BJ (cell line): Measurements from ENCODE around the gene DACH1. TPM values are rescaled to one million over a fixed set of nuclear protein-coding genes. Genes with fewer than 3 reads are reported as not detected.

Source experiments
- CTCF ChIA-PET: fragments of 350-600 bp; formaldehyde crosslinking; extraction: SDS; loops from one replicate; lab custom pipeline; 2021; ENCODE audit warnings: antibody characterized with exemption, inconsistent platforms; lab: Yijun Ruan, JAX
- POLR2A ChIA-PET: fragments of 300-600 bp; sonication (Branson Sonifier 250); formaldehyde crosslinking; extraction: SDS; loops from one replicate; lab custom pipeline; 2021; ENCODE audit warnings: antibody characterized with exemption; lab: Charles Lee
- DNase-seq: peaks from one replicate; pipeline ENCODE4 v3.0.0-alpha.2; 2011; ENCODE audit warnings: low read depth
- H3K27me3 ChIP-seq: 2 replicates; pipeline ENCODE4 v1.6.0; 2011; ENCODE audit warnings: low read length; ENCODE audit not compliant: control insufficient read depth, insufficient read depth
- H3K36me3 ChIP-seq: 2 replicates; pipeline ENCODE4 v1.5.1; 2011; ENCODE audit warnings: low read length; ENCODE audit not compliant: control insufficient read depth, insufficient read depth
- H3K4me3 ChIP-seq: 2 replicates; pipeline ENCODE4 v1.5.1; 2011; ENCODE audit warnings: low read depth, mild to moderate bottlenecking, control low read depth, low read length
- CTCF ChIP-seq: IDR thresholded peaks from 2 replicates; pipeline ENCODE4 v1.5.1; 2011; ENCODE audit warnings: low read depth, mild to moderate bottlenecking, control low read depth, inconsistent platforms, low read length, moderate library complexity; ENCODE audit not compliant: insufficient read depth
- polyA plus RNA-seq: library from polyadenylated mRNA; depleted of rRNA; stranded (reverse); fragments of >200 nt; gene quantifications from 2 replicates; pipeline ENCODE4 v1.2.3, GENCODE V29; 2011

Gene DACH1
- polyA plus RNA-seq, 1 experiment = 0.01 TPM

GRCh38 chr13:71798707-71799106 lies 68.3 kb downstream of the DACH1 start:
- Histone ChIP-seq H3K4me3 (no peak overlapping the region), H3K36me3 (no peaks in the 10 kb centered on the region), H3K27me3 (no peaks in the 10 kb centered on the region)
- no peak for DNase-seq
- CTCF ChIA-PET = no interaction called here
- TF ChIP-seq CTCF = no peak
- POLR2A ChIA-PET = no interaction called here

- POLR2A ChIA-PET = no interaction called here
- no peaks in the 10 kb centered on the region for H3K27me3 ChIP-seq
- TF ChIP-seq CTCF = no peak
- DNase-seq = no peak
- no peaks in the 10 kb centered on the region for H3K36me3 ChIP-seq
- CTCF ChIA-PET = no interaction called here
- no peak overlapping the region for H3K4me3 ChIP-seq
Observed at GRCh38 chr13:71797517-71797916, 69.5 kb downstream of the DACH1 start.

DNA sequence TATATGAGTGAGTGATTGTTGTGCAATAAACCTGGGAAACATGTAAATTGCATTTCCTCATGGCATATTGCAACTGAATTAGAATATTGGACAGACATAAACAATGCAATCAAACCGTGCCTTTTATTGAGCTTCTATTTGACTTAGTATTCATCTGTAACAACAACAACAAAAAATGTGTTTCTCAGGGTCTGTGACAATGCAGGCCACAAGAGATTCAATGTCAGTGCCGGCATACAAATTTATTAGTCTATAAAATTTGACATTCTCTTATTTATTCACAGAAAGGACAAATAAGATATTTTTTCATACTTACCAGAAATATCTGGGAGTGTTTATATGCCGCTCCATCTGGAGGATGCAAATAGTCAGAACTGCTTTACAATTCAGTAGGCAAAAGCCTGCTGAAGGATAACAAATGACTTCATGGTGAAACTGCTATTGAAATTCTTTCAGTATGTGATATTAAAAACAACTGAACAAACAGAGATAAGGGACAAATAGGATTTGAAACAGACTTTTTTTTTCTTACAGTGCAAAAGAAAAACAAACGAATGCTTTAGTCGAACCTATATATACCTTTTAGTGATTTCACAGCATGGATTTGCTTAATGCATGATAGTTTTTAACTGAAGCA lies 77.2 kb downstream of the DACH1 start:
- POLR2A ChIA-PET = no interaction called here
- Histone ChIP-seq H3K27me3 (no peaks in the 10 kb centered on the region), H3K36me3 (no peaks in the 10 kb centered on the region), H3K4me3 (no peak overlapping the region)
- no peak for DNase-seq
- CTCF ChIA-PET = no interaction called here
- no peak for TF ChIP-seq CTCF

- POLR2A ChIA-PET = no interaction called here
- CTCF ChIA-PET = no interaction called here
- Histone ChIP-seq H3K36me3 (no peaks in the 10 kb centered on the region), H3K4me3 (no peak overlapping the region), H3K27me3 (no peaks in the 10 kb centered on the region)
- no peak for DNase-seq
- TF ChIP-seq CTCF = no peak
Observed at GRCh38 chr13:71789037-71789436, 78.0 kb downstream of the DACH1 start.

GRCh38 chr13:71787414-71787813 lies 79.6 kb downstream of the DACH1 start:
- ChIA-PET CTCF (no interaction called here), POLR2A (no interaction called here)
- H3K27me3 ChIP-seq = no peaks in the 10 kb centered on the region
- TF ChIP-seq CTCF = no peak
- no peaks in the 10 kb centered on the region for H3K36me3 ChIP-seq
- DNase-seq = no peak
- H3K4me3 ChIP-seq = no peak overlapping the region
